Activated CD8-positive, alpha-beta memory T cell treated with anti-CD3 and anti-CD28 coated beads for 4 hours (primary cell): ENCODE data around the gene WDR83.

ENCODE experiments used
- DNase-seq, 2 donors: peaks; one replicate each; pipeline ENCODE4 v3.0.0-alpha.2; 2020; ENCODE audit warnings: low read depth in 2 of 2

WDR83 gene

DNA sequence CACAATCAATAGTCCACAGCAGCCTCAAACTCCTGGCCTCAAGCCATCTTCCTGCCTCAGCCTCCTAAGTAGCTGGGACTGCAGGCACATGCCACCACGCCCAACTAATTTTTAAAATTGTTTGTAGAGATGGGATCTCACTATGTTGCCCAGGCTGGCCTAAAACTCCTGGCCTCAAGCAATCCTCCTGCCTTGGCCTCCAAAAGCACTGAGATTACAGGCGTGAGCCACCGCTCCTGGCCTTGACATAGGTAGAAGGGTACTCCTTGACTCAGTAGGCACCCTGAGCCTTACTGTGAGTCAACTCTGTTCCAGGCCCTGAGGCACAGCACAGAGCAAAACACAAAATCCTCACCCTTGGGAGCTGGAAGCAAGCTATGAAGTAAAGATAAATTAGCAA is 49.3 kb downstream of the WDR83 start:
- no peak for DNase-seq

DNA sequence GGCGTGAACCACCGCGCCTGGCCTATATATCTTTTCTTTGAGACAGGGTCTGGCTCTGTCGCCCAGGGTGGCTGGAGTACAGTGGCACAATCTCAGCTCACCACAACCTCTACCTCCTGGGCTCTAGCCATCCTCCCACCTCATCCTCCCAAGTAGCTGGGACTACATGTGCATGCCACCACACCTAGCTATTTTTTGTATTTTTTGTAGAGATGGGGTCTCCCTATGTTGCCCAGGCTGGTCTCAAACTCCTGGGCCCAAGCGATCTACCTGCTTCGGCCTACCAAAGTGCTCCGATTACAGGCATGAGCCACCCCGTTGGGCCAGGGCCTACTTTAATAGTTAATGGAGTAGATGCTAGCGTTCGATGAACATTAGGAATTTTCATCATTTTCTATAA is 53.7 kb downstream of the WDR83 start:
- DNase-seq, result no peak

- no peak for DNase-seq
Observed at GRCh38 chr19:12720851-12721655, 54.4 kb downstream of the WDR83 start.

GRCh38 chr19:12721656-12722565 is 55.3 kb downstream of the WDR83 start:
- DNase-seq, result peak in 1 of 2 donors; percentile 28

GRCh38 chr19:12722566-12723380 is 56.2 kb downstream of the WDR83 start:
- peak; percentile 85 to 92 for DNase-seq

DNA sequence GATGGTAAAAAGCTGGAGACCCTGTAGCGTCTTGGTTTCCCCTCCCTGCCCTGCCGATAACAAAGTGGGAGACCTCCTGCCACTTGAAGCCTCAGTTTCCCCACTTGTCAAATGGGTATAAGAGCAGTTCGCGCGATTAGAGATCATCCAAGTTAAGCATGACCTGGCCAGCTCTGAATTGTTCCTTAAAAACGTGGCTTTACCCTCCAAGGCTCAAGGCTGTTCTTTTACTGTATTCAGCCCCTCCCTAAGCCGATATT is 56.7 kb downstream of the WDR83 start:
- no peak for DNase-seq

GRCh38 chr19:12723641-12724426 is 57.2 kb downstream of the WDR83 start, which contains the start of gene TNPO2:
Gene TNPO2 (minus strand): TSS chr19:12723932. CDS start chr19:12720977, 2,955 bp downstream.
- DNase-seq, result peak; percentile 33 to 54
